Measurements from ENCODE around the gene ANO4. TPM values are rescaled to one million over a fixed set of nuclear protein-coding genes. Genes with fewer than 3 reads are reported as not detected.

Gene ANO4
- total RNA-seq, 1 donor from 2014 or later, result not detected

DNA sequence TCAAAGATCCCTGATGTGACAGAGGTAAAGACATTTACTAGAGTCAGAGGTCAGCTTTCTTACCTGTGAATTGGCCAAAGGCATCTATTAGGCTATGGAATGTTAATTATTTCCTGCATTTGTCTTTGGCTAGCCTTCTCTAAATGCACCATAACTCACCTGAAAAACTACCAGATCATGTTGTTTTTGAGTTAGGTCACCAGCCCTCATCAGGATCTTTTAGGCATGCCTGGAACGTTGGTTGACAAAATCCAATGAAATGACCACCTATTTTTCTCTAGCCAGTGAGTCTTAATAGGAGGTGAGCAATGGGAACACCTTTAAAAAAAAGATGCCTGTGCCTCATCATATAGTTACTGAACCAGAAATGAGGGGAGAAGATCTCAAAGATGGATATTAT is 46.2 kb downstream of the ANO4 start:
- POLR2A ChIA-PET, result no interaction called here
- CTCF ChIA-PET, result no interaction called here
- H3K27ac Mint-ChIP-seq, result no peak overlapping the region
- intact Hi-C loops (cut with micrococcal nuclease), result no loop called here
- H3K9me3 Mint-ChIP-seq, result no peaks in the 10 kb centered on the region
- TF ChIP-seq CTCF (IDR thresholded peaks at IDR 0.05), result no peak
- ATAC-seq (ENCODE audit: low read depth) (no peak), DNase-seq (no peak)
- no peaks in the 10 kb centered on the region for H3K27me3 Mint-ChIP-seq
- no peak overlapping the region for H3K4me3 Mint-ChIP-seq
- H3K36me3 Mint-ChIP-seq (ENCODE audit: low read depth), result no peaks in the 10 kb centered on the region
- H3K4me1 Mint-ChIP-seq, result peaks cover 18% of the 10 kb centered on the region

DNA sequence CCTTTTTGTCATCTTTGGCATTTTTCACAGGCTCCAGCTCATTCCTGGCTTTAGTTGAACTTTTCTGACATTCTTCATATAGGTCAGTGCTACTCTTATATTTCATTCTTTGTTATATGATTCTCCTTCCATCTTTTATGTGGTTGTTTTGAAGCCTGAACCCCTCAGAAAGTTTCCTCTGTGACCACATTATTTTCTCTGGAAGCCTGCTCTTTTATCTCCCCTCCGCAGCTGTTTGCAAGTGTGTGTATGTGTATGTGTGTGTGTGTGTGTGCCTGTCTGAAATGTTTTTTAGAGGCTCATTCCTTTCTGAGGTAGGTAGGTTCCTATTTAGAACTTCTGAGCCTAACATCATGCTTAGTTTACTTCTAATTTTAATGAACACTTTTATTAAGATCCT is 47.6 kb downstream of the ANO4 start:
- intact Hi-C loops (cut with micrococcal nuclease), result no loop called here
- H3K4me1 Mint-ChIP-seq, result peaks cover 18% of the 10 kb centered on the region
- DNase-seq (no peak), ATAC-seq (ENCODE audit: low read depth) (no peak)
- POLR2A ChIA-PET, result no interaction called here
- no peak overlapping the region for H3K27ac Mint-ChIP-seq
- CTCF ChIA-PET, result no interaction called here
- H3K9me3 Mint-ChIP-seq, result no peaks in the 10 kb centered on the region
- H3K36me3 Mint-ChIP-seq (ENCODE audit: low read depth), result no peaks in the 10 kb centered on the region
- H3K4me3 Mint-ChIP-seq, result no peak overlapping the region
- no peak for TF ChIP-seq CTCF (IDR thresholded peaks at IDR 0.05)
- H3K27me3 Mint-ChIP-seq, result no peaks in the 10 kb centered on the region

DNA sequence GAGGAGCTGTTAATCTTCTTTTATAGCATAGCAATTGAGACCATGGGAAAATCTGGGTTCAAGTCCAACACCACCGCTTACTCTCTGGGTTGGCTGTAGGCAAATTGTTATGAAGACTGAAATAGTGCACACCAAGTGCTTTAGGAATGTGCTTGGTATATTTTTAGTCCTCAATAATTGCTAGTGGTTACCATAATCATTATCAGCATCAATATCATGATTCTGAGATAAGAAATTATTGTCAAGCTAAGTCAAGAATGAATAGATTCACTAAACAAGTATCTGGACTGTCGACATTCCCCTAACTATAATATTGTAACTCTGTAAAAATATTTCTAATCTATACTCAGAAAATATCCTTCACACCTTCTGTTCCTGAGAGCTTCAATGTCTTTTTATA is 48.5 kb downstream of the ANO4 start:
- ChIA-PET POLR2A (no interaction called here), CTCF (no interaction called here)
- Mint-ChIP-seq H3K36me3 (ENCODE audit: low read depth) (no peaks in the 10 kb centered on the region), H3K27ac (no peak overlapping the region), H3K9me3 (no peaks in the 10 kb centered on the region), H3K4me3 (no peak overlapping the region), H3K4me1 (peaks cover 18% of the 10 kb centered on the region), H3K27me3 (no peaks in the 10 kb centered on the region)
- intact Hi-C loops (cut with micrococcal nuclease), result no loop called here
- TF ChIP-seq CTCF (IDR thresholded peaks at IDR 0.05), result no peak
- ATAC-seq (ENCODE audit: low read depth) (no peak), DNase-seq (no peak)

DNA sequence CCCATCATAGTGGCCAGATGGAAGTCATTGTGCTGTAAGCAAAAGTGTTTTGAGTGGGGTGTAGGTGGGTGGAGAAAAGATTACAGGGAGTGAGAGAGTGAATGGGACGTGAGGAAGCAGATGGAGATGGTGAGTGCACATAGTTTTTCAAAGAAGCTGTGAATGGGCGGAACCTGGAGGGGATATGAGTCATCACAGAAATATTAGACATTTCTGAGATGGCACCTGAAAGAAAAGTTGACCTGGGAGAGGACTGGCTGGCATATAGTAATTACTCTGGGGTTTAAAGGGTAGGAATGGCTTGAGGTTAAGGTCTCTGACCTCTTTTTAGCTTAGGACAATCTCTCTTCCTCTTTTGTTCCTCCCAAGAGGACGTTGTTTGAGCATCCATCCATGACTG is 50.5 kb downstream of the ANO4 start:
- H3K4me3 Mint-ChIP-seq, result no peak overlapping the region
- no peaks in the 10 kb centered on the region for H3K36me3 Mint-ChIP-seq (ENCODE audit: low read depth)
- H3K9me3 Mint-ChIP-seq, result no peaks in the 10 kb centered on the region
- no peak for TF ChIP-seq CTCF (IDR thresholded peaks at IDR 0.05)
- no peaks in the 10 kb centered on the region for H3K27me3 Mint-ChIP-seq
- DNase-seq (no peak), ATAC-seq (ENCODE audit: low read depth) (no peak)
- POLR2A ChIA-PET, result no interaction called here
- intact Hi-C loops (cut with micrococcal nuclease), result no loop called here
- H3K27ac Mint-ChIP-seq, result no peak overlapping the region
- H3K4me1 Mint-ChIP-seq, result peaks cover 18% of the 10 kb centered on the region
- CTCF ChIA-PET, result no interaction called here

- no peak for DNase-seq
- H3K9me3 Mint-ChIP-seq, result no peaks in the 10 kb centered on the region
- intact Hi-C loops (cut with micrococcal nuclease), result no loop called here
- TF ChIP-seq CTCF (IDR thresholded peaks at IDR 0.05), result no peak
- no peak overlapping the region for H3K4me3 Mint-ChIP-seq
- no peaks in the 10 kb centered on the region for H3K27me3 Mint-ChIP-seq
- no peaks in the 10 kb centered on the region for H3K4me1 Mint-ChIP-seq
- no peak for ATAC-seq (ENCODE audit: low read depth)
- POLR2A ChIA-PET, result no interaction called here
- CTCF ChIA-PET, result no interaction called here
- H3K36me3 Mint-ChIP-seq (ENCODE audit: low read depth), result no peaks in the 10 kb centered on the region
- H3K27ac Mint-ChIP-seq, result no peak overlapping the region
Observed at GRCh38 chr12:100851637-100852036, 57.1 kb downstream of the ANO4 start.

Measured in activated B cell treated with CpG ODN at 0.5 μM for 24 hours (primary cell).